ENCODE measurements around the gene USP47.
A peak's percentile ranks its signal among the peaks of the same experiment; 100 is the strongest.

Gene USP47

DNA sequence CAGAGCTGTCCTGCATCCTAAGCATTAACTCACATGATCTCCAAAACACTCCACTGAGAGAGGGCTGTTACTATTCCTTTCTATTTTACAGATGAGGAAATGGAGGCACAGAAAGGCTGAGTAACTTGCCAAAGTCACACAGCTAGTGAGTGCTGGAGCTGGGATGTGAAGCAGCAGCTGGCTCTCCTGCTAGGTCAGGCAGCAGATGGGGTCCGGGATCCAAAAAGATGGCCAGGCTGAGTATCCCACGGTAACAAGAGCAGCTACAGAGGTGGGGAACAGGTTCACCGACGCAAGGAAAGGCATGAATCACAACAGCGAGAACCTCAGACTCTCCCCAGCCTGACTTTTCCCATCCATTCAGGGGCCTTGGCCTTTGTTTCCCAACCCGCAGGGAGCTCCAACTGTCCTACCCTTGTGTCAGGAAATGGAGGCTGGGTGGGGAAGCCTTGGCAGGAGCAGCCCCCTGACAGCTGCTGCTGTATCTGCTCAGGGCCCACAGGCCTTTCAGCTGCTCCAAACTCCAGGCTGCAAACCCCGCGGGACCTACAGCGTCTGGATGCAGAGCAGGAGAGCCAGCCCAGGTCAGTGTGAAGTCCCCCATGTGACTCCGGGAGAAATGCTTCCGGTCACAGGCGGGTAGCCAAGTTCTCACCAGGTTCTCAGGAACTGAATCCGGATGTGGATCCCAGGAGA lies 137.2 kb downstream of the USP47 start:
- DNase-seq (ENCODE audit: low spot score) = peak; percentile 92

GRCh38 chr11:11979488-11980117 lies 137.8 kb downstream of the USP47 start:
- peak; percentile 96 for DNase-seq (ENCODE audit: low spot score)

GRCh38 chr11:11980200-11980599 lies 138.4 kb downstream of the USP47 start:
- peak; percentile 48 for DNase-seq (ENCODE audit: low spot score)

- DNase-seq (ENCODE audit: low spot score) = no peak
These were observed 139.1 kb downstream of the USP47 start for GRCh38 chr11:11980841-11981308.

DNA sequence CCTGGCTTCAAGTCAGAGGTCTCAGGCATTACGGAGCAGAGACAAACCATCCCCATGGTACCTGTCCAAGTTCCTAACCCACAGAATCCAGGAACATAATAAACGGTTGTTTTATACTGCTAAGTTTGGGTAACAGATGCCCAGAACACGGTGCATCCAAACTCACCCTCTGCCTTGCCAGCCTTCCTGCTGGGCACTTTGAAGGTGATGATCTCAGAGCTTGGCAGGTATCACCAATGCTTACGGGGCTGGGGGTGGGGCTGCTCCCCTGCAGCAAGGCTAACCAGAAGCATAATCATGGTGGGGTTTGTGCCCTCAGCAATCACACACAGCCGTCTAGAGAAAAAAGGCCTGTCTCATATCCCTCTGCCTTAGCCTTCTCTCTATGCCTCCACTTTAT lies 139.6 kb downstream of the USP47 start:
- no peak for DNase-seq (ENCODE audit: low spot score)

- DNase-seq (ENCODE audit: low spot score) = no peak
These were observed 140.1 kb downstream of the USP47 start for GRCh38 chr11:11981840-11982239.

GRCh38 chr11:11982461-11982860 lies 140.7 kb downstream of the USP47 start:
- DNase-seq (ENCODE audit: low spot score) = no peak

GRCh38 chr11:11982975-11983374 lies 141.2 kb downstream of the USP47 start:
- DNase-seq (ENCODE audit: low spot score) = no peak

DNA sequence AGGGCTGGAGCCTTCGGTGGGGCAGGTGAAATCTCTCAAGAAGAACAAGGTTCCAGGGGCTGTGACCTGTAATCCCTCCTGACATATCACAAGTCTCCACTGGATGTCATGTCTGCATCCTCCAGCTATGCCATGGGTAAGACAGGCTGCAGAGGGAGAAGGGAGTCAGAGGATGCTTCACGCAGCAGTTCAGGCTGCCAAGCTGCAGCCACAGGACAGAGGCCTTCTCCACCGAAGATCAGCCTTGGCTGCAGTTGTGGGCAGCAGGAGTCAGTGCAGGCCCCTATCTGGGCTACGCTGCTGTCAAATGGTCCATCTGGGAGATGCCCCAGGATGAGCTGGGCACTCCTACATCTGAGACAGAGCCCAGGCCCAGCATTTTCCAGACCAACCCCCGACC lies 141.7 kb downstream of the USP47 start:
- no peak for DNase-seq (ENCODE audit: low spot score)

DNA sequence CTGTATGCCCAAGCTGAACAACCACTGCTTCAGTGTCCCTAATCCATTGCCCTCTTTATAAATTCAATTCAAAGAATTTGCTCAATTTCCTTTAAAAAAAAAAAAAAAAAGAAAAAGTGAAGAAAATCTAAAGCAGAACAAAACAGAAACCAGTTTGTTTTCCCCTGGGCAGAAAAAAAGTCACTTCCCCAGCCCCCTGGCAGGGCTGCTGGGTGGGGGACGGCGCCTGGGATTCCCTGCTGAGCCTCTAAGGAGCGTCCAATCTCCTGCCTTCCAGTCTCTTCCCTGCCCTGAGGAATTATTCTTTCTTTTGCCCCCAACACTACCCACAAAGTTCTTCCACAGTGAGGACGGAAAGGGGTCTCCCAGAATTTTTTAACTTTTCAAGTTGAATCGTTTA lies 142.8 kb downstream of the USP47 start:
- DNase-seq (ENCODE audit: low spot score) = no peak

DNA sequence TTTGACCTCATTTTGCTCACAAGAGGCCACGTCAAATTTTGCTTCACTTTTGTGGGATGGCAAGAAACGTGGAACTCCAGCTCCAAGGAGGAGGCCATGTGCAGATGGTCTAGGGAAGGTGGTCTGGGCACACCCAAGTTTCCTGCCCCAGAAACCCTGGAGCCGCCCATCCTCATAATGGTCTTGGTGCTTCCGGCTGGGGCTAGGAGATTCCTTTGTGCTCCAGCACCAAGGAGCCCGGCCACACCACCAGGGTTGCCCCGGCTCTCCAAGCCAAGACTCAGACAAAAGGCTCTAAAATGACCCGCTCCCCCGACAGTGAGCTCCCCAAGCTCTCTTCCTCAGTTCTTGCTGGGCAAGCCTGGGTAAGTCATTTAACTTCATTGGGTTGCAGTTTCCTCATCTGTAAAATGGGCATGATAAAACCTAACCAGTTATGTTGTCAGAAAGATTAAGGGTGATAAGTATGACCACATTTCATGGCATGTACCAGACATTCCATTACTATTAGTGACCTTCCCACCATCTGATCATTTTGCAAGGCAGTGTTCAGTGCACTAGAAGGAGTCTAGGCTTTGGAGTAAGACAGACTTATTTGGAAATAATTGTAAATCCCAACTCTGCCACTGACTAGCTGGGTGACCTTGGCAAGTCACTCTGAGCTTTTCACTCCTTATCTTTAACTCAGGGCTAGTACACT lies 143.4 kb downstream of the USP47 start:
- no peak for DNase-seq (ENCODE audit: low spot score)

DNA sequence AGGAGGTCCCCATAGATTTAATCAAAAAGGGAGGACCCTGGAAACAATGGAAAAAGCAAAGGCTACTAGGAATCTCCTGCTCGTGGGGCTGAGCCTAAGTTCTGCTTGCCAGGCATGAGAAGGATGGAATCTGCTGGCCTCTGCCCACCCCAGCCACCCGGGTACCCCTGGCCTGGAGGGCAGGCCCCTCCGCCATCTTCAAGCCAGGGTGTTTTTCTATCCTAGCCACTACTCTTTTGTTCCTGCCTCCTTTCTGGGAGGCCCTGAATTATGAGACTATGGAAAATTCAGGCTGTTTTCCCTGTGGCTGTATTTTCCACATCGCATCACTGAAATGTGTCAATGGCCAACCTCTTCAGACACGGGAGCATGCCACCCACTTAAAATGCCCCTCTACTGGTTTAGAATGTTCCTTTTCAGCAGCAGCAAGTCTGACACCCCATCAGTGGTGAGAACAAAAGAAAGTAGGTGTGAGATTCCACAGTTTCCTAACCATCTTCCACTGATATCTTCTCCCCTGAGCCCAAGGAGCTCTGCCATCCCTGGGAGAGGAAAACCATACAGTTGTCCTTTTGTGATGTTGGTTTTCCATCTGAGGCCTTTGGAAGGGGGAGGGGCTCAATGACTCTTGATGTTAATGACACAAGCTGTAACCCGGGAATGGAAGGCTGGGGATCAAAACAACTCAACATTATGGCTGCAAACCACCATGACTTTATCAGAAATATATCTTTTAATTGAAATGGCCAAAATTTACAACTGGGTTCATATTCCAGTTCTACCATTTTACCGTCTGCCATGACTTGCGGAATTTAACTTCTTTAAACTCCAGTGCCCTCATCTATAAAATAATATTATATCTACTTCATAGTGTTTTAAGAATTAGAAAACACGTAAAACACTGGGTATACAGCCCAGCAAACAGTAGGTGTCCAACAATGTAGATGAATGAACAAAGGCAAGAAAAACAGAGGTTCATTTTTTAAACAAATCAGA lies 144.5 kb downstream of the USP47 start:
- DNase-seq (ENCODE audit: low spot score) = no peak

- no peak for DNase-seq (ENCODE audit: low spot score)
These were observed 145.8 kb downstream of the USP47 start for GRCh38 chr11:11987503-11988022.

DNA sequence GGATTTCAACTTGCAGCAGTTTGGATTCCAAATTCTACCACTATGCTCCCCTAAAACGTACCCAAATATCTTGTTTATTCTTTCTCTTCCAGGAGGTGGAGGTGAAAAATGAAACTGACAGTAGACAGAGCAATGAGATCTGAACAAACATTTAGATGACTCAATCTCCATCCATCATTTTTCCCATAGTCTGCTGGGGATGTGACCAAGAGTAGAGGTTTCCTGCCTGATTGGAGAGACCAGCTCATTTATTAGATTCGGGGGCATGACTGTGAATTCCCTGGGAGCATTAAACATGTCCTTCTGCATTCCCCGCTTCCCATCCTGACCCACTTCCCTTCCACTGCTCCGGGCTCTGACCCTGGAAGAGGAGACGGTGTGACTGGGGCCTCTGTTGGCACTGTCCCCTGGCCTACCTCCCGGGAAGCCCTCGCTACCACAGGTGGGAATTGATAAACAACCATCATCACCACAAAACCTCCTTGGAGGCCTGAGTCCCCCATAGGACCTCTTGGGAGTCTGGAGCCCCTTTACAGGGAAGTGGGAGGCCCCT lies 146.4 kb downstream of the USP47 start:
- DNase-seq (ENCODE audit: low spot score) = no peak

DNA sequence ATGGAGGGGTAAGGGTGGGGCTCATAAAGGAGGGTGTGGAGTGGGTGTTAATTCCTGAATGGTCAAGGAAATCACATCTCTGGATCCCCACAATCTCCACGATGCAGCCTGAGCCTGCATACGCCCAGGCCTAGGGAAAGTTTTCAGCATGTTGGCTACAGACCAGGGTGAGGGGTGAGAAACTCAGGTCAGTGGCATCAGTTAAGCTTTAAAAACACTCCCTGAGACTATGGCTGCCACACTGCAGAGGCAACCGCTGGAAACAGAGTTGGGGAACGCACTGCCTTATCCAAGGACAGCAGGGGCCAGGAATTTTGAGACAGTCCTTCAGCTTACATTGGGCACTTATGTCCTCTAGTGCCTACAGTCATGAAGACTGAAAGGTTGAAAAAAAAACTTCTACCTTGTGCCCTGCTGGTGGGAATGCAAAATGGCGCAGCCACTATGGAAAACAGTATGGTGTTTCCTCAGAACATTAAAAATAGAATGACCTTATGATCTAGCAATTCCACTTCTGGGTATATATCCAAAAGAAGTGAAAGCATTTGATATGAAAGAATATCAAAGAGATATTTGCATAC lies 147.0 kb downstream of the USP47 start:
- DNase-seq (ENCODE audit: low spot score) = no peak

DNA sequence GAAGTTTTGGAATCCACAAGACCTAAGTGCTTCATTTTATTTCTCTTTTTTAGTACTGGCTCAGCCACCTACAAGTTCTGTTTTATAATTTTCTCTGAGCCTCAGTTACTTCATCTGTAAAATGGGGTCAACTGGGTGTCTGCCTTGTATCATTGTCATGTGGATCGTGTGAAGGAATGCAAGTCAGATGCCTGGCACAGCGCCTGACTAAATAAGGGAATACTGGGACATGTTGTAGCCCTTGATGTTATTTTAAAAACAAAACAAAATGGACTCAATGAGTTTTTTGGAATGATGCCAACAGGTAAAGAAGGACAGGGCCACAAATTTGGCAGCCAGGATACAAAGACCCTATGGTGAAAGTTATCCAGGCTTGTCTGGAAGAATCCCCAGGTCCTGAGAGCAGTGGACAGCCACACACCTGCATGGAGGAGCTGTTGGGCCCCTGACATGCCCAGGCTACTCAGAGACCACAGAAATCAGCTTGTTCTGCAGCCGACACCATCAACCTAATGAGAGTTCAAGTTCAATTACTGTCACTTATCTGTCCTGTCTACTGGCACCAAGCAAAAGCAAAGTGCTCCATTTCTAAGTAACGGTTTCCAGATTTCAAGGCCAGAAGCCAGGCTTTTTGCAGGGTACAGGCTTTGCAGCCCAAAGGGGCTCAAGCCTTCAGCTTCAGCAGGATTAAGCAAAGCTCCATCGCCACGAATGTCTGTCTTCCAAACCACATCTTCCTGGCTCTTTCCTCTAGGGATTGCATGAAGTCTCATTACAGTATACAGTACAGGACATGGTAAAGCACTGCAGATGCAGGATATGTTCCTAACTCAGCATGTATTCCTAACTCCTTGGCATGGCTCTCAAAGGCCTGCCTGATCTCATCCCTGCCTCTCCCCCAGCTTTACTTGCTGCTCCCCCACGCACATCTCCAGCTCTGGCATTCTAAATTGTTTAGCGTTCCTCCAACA lies 148.3 kb downstream of the USP47 start:
- peak; percentile 32 for DNase-seq (ENCODE audit: low spot score)

- DNase-seq (ENCODE audit: low spot score) = no peak
These were observed 150.8 kb downstream of the USP47 start for GRCh38 chr11:11992257-11993212.

- no peak for DNase-seq (ENCODE audit: low spot score)
These were observed 152.1 kb downstream of the USP47 start for GRCh38 chr11:11993839-11994238.

Measured in SK-N-DZ (cell line).